Body of pancreas (tissue), 4 donors: Measurements from ENCODE around the gene LRCH1.

Experiments
- POLR2A ChIP-seq, 3 donors: fragments of 450-650 bp; IDR thresholded peaks; one replicate each; pipeline ENCODE4 v1.6.1; 2016; ENCODE audit warnings: antibody characterized with exemption in 3 of 3, mild to moderate bottlenecking in 2 of 3
- TF ChIP-seq, protein P1 (sequence below), 7 experiments: fragments of 450-650 bp in 4 of 7; fragments of 200-600 bp in 3 of 7; sonication (generic) in 3 of 7; IDR thresholded peaks; one replicate each; pipeline ENCODE4 v1.5.1; 2016 to 2019; ENCODE audit warnings: antibody characterized with exemption in 7 of 7

DNA sequence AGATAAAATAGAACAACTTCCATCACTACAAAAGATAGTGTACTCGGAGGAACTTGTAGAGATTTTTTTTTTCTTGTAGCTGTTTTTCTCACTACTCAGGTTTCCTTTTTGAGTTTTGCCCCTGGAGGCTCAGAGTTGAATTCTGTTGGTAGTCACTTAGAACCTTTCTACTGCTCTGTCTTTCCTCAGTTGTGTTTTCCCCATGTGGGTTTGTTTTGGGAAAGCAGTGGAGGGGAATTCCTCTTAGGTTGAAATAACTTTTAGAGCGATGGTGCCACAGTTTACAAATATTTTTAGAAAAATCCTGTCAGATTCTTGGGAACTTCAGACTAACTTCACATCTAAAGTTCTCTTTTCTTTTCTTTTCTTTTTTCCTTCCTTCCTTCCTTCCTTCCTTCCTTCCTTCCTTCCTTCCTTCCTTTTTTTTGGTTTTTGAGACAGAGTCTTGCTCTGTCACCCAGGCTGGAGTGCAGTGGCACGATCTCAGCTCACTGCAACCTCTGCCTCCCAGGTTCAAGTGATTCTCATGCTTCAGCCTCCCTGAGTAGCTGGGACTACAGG lies 65.8 kb downstream of the LRCH1 start:
- TF ChIP-seq, protein P1, sequence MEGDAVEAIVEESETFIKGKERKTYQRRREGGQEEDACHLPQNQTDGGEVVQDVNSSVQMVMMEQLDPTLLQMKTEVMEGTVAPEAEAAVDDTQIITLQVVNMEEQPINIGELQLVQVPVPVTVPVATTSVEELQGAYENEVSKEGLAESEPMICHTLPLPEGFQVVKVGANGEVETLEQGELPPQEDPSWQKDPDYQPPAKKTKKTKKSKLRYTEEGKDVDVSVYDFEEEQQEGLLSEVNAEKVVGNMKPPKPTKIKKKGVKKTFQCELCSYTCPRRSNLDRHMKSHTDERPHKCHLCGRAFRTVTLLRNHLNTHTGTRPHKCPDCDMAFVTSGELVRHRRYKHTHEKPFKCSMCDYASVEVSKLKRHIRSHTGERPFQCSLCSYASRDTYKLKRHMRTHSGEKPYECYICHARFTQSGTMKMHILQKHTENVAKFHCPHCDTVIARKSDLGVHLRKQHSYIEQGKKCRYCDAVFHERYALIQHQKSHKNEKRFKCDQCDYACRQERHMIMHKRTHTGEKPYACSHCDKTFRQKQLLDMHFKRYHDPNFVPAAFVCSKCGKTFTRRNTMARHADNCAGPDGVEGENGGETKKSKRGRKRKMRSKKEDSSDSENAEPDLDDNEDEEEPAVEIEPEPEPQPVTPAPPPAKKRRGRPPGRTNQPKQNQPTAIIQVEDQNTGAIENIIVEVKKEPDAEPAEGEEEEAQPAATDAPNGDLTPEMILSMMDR (IDR thresholded peaks at IDR 0.05), result no peak
- no peak for TF ChIP-seq POLR2A (IDR thresholded peaks at IDR 0.05)
